ENCODE measurements around the gene DNAJB6.

- no peak for TF ChIP-seq CTCF (conservative IDR thresholded peaks at IDR 0.05)
- TF ChIP-seq ZFX (IDR thresholded peaks at IDR 0.05): no peak
Measured at GRCh38 chr7:157411580-157411979, 74.8 kb downstream of the DNAJB6 start.

All from C4-2B (cell line).